ENCODE data around the gene PGAP6.

DNA sequence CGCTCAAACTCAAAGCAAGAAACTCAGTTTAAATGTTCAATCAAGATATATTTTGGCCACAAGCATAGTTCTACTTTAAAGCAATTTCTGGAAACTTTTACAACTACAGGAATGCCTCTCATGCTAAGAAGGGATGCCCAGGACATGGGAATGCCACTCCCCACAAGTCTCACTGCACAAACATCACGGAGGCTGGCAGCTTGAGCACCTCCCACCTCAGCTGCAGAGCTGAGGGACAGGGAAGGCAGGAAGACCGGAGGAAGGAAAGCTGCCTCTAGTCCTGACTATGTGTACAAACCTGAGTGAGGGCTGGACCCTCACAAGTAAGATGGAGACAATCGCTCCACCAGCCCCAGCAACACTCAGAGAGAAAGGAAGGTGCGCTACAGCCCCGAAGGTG, 34.6 kb downstream of the PGAP6 start:
- TF ChIP-seq, protein P1, sequence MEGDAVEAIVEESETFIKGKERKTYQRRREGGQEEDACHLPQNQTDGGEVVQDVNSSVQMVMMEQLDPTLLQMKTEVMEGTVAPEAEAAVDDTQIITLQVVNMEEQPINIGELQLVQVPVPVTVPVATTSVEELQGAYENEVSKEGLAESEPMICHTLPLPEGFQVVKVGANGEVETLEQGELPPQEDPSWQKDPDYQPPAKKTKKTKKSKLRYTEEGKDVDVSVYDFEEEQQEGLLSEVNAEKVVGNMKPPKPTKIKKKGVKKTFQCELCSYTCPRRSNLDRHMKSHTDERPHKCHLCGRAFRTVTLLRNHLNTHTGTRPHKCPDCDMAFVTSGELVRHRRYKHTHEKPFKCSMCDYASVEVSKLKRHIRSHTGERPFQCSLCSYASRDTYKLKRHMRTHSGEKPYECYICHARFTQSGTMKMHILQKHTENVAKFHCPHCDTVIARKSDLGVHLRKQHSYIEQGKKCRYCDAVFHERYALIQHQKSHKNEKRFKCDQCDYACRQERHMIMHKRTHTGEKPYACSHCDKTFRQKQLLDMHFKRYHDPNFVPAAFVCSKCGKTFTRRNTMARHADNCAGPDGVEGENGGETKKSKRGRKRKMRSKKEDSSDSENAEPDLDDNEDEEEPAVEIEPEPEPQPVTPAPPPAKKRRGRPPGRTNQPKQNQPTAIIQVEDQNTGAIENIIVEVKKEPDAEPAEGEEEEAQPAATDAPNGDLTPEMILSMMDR (conservative IDR thresholded peaks at IDR 0.05 in 1 of 2, IDR thresholded peaks at IDR 0.05 in 1 of 2; ENCODE audit: low read depth in 1 of 2, low read length in 2 of 2) = no peak
- no peak for TF ChIP-seq EZH2 (IDR thresholded peaks at IDR 0.05; ENCODE audit: low read length, missing control alignments)

Measured in fibroblast of lung (primary cell).